Measurements from ENCODE around the gene GALR3.

GALR3 gene

DNA sequence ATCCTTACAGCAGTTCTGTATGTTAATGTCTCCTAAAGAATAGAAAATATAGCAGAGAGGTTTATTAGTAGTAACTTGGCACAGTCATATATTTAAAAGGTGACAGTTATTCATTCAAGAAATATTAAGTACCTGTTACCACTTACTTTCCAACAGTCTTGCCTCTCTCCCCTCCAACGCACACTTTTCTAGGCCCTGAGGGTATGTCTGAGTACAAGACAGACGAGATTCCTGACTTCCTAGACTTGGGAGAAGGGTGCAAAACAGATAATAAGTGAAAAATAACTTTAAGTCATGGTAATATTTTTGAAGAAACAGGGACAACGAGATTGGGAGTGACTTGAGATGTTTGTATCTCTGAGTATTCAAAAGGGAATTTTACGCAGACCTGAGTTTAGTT is 27.6 kb downstream of the GALR3 start:
- no peak overlapping the region for H3K4me3 ChIP-seq (ENCODE audit: low read depth, low read length)
- DNase-seq: no peak
- TF ChIP-seq, protein P1, sequence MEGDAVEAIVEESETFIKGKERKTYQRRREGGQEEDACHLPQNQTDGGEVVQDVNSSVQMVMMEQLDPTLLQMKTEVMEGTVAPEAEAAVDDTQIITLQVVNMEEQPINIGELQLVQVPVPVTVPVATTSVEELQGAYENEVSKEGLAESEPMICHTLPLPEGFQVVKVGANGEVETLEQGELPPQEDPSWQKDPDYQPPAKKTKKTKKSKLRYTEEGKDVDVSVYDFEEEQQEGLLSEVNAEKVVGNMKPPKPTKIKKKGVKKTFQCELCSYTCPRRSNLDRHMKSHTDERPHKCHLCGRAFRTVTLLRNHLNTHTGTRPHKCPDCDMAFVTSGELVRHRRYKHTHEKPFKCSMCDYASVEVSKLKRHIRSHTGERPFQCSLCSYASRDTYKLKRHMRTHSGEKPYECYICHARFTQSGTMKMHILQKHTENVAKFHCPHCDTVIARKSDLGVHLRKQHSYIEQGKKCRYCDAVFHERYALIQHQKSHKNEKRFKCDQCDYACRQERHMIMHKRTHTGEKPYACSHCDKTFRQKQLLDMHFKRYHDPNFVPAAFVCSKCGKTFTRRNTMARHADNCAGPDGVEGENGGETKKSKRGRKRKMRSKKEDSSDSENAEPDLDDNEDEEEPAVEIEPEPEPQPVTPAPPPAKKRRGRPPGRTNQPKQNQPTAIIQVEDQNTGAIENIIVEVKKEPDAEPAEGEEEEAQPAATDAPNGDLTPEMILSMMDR (IDR thresholded peaks at IDR 0.05; ENCODE audit: low read depth, low read length): no peak
- no peaks in the 10 kb centered on the region for H3K9me3 ChIP-seq (ENCODE audit: severe bottlenecking)
- H3K36me3 ChIP-seq: peaks cover 54% of the 10 kb centered on the region
- no peak overlapping the region for H3K27ac ChIP-seq
- no peaks in the 10 kb centered on the region for H3K27me3 ChIP-seq (ENCODE audit: insufficient read depth, low read depth, severe bottlenecking)

- H3K27me3 ChIP-seq (ENCODE audit: insufficient read depth, low read depth, severe bottlenecking): no peaks in the 10 kb centered on the region
- peaks cover 69% of the 10 kb centered on the region for H3K36me3 ChIP-seq
- no peak for DNase-seq
- TF ChIP-seq, protein P1 (IDR thresholded peaks at IDR 0.05; ENCODE audit: low read depth, low read length): no peak
- H3K9me3 ChIP-seq (ENCODE audit: severe bottlenecking): no peaks in the 10 kb centered on the region
- H3K27ac ChIP-seq: no peak overlapping the region
- H3K4me3 ChIP-seq (ENCODE audit: low read depth, low read length): no peak overlapping the region
These were observed 29.2 kb downstream of the GALR3 start for GRCh38 chr22:37852418-37852817.

DNA sequence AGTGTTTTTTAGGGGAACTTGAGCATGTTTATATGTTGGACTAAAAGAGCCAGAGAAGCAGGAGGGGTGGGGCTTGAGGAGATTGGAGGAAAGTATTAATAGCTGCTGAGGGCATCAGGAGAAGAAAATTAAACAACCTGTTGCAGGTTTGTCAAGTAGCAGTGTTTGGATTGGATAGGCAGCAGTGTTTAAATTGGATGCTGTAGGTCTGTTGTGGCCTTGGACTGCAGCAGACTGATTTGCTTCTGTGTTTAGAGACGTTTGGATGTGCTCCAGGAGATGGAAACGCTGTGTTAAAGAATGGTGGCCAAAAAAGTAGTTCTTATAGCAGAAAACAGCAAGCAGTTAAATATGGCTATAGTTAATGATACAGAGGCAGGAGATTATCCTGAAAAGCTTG is 31.8 kb downstream of the GALR3 start:
- no peak overlapping the region for H3K27ac ChIP-seq
- TF ChIP-seq, protein P1 (IDR thresholded peaks at IDR 0.05; ENCODE audit: low read depth, low read length): no peak
- H3K9me3 ChIP-seq (ENCODE audit: severe bottlenecking): no peaks in the 10 kb centered on the region
- no peak overlapping the region for H3K4me3 ChIP-seq (ENCODE audit: low read depth, low read length)
- H3K27me3 ChIP-seq (ENCODE audit: insufficient read depth, low read depth, severe bottlenecking): no peaks in the 10 kb centered on the region
- DNase-seq: no peak
- peaks cover 90% of the 10 kb centered on the region for H3K36me3 ChIP-seq

- Histone ChIP-seq H3K36me3 (peaks cover 94% of the 10 kb centered on the region), H3K4me3 (ENCODE audit: low read depth, low read length) (no peak overlapping the region), H3K9me3 (ENCODE audit: severe bottlenecking) (no peaks in the 10 kb centered on the region), H3K27ac (no peak overlapping the region), H3K27me3 (ENCODE audit: insufficient read depth, low read depth, severe bottlenecking) (no peaks in the 10 kb centered on the region)
- no peak for DNase-seq
- TF ChIP-seq, protein P1 (IDR thresholded peaks at IDR 0.05; ENCODE audit: low read depth, low read length): no peak
These were observed 32.3 kb downstream of the GALR3 start for GRCh38 chr22:37855462-37855861.

GRCh38 chr22:37860796-37861421 is 37.7 kb downstream of the GALR3 start:
- Histone ChIP-seq H3K27ac (no peak overlapping the region), H3K27me3 (ENCODE audit: insufficient read depth, low read depth, severe bottlenecking) (no peaks in the 10 kb centered on the region), H3K4me3 (ENCODE audit: low read depth, low read length) (no peak overlapping the region), H3K9me3 (ENCODE audit: severe bottlenecking) (no peaks in the 10 kb centered on the region), H3K36me3 (peaks cover 85% of the 10 kb centered on the region)
- no peak for DNase-seq
- TF ChIP-seq, protein P1 (IDR thresholded peaks at IDR 0.05; ENCODE audit: low read depth, low read length): no peak

Data from WERI-Rb-1 (cell line).